Loucy (cell line): Measurements from ENCODE around the gene GALNT10.

Source experiments
- H2AFZ ChIP-seq: fragments of 200-600 bp; sonication (generic); 2 replicates; pipeline ENCODE4 v1.6.0; 2016; ENCODE audit warnings: antibody characterized with exemption, mild to moderate bottlenecking, low read length, moderate library complexity
- H3F3A ChIP-seq: fragments of 200-600 bp; 2 replicates; pipeline ENCODE4 v1.6.0; 2016; ENCODE audit warnings: antibody characterized with exemption, low read depth, mild to moderate bottlenecking
- H3K27me3 ChIP-seq: fragments of 200-600 bp; sonication (generic); 2 replicates; pipeline ENCODE4 v1.6.1; 2014; ENCODE audit warnings: low read length, mild to moderate bottlenecking; ENCODE audit not compliant: insufficient read depth, poor library complexity, severe bottlenecking
- H3K36me3 ChIP-seq: fragments of 200-600 bp; sonication (generic); 2 replicates; pipeline ENCODE4 v1.6.1; 2016; ENCODE audit warnings: low read length; ENCODE audit not compliant: insufficient read depth
- H3K4me1 ChIP-seq: fragments of 200-600 bp; sonication (generic); 2 replicates; pipeline ENCODE4 v1.5.1; 2014; ENCODE audit warnings: low read length, mild to moderate bottlenecking; ENCODE audit not compliant: insufficient read depth, poor library complexity, severe bottlenecking
- H3K4me2 ChIP-seq: fragments of 200-600 bp; sonication (generic); 2 replicates; pipeline ENCODE4 v1.6.0; 2014; ENCODE audit warnings: antibody characterized with exemption, low read length, low read depth, mild to moderate bottlenecking; ENCODE audit not compliant: poor library complexity, severe bottlenecking
- H3K4me3 ChIP-seq: fragments of 200-600 bp; sonication (generic); 2 replicates; pipeline ENCODE4 v1.5.1; 2014; ENCODE audit warnings: low read length, mild to moderate bottlenecking, mixed read lengths; ENCODE audit not compliant: poor library complexity, severe bottlenecking
- H3K79me2 ChIP-seq: fragments of 200-600 bp; sonication (generic); 2 replicates; pipeline ENCODE4 v1.6.1; 2014; ENCODE audit warnings: low read length; ENCODE audit not compliant: insufficient read depth
- H3K9ac ChIP-seq: fragments of 200-600 bp; sonication (generic); 2 replicates; pipeline ENCODE4 v1.6.0; 2014; ENCODE audit warnings: mild to moderate bottlenecking, low read depth, low read length, moderate library complexity; ENCODE audit not compliant: poor library complexity, severe bottlenecking
- H3K9me2 ChIP-seq: fragments of 200-600 bp; sonication (generic); replicated peaks from 2 replicates; pipeline ENCODE4 v1.6.1; 2016; ENCODE audit warnings: low read depth, low read length, mixed read lengths
- H3K9me3 ChIP-seq: fragments of 200-600 bp; sonication (generic); 2 replicates; pipeline ENCODE4 v1.6.1; 2014; ENCODE audit warnings: mild to moderate bottlenecking, antibody characterized with exemption, low read length, low read depth; ENCODE audit not compliant: insufficient read depth
- H4K20me1 ChIP-seq: fragments of 200-600 bp; sonication (generic); 2 replicates; pipeline ENCODE4 v1.6.0; 2014; ENCODE audit warnings: antibody characterized with exemption, low read length, mild to moderate bottlenecking; ENCODE audit not compliant: insufficient read depth, poor library complexity, severe bottlenecking
- CTCF ChIP-seq: fragments of 200-600 bp; sonication (generic); conservative IDR thresholded peaks from 2 replicates; pipeline ENCODE4 v1.5.1; 2014; ENCODE audit warnings: mild to moderate bottlenecking, antibody characterized with exemption, low read length
- EZH2phosphoT487 ChIP-seq: fragments of 200-600 bp; IDR thresholded peaks from 2 replicates; pipeline ENCODE4 v1.6.1; 2018; ENCODE audit warnings: antibody characterized with exemption, mild to moderate bottlenecking, moderate library complexity, borderline replicate concordance

The GALNT10 gene

GRCh38 chr5:154198611-154199230 lies 8.2 kb downstream of the GALNT10 start:
- Histone ChIP-seq H3K4me3 (no peak overlapping the region), H3K27me3 (no peaks in the 10 kb centered on the region), H3F3A (no peaks in the 10 kb centered on the region), H3K9me3 (no peaks in the 10 kb centered on the region), H3K9me2 (no peaks in the 10 kb centered on the region), H4K20me1 (no peaks in the 10 kb centered on the region), H3K4me2 (peak overlapping the region; percentile 67), H3K9ac (no peak overlapping the region), H2AFZ (no peak overlapping the region), H3K79me2 (peaks cover 29% of the 10 kb centered on the region), H3K4me1 (peaks cover 35% of the 10 kb centered on the region), H3K36me3 (no peaks in the 10 kb centered on the region)
- no peak for TF ChIP-seq CTCF
- no peak for TF ChIP-seq EZH2phosphoT487

- H3K4me1 ChIP-seq = peaks cover 35% of the 10 kb centered on the region
- H3K9me3 ChIP-seq = no peaks in the 10 kb centered on the region
- no peaks in the 10 kb centered on the region for H3F3A ChIP-seq
- no peak overlapping the region for H3K4me3 ChIP-seq
- H3K4me2 ChIP-seq = peak overlapping the region; percentile 67
- H3K27me3 ChIP-seq = no peaks in the 10 kb centered on the region
- H4K20me1 ChIP-seq = no peaks in the 10 kb centered on the region
- H3K9me2 ChIP-seq = no peaks in the 10 kb centered on the region
- no peak for TF ChIP-seq EZH2phosphoT487
- no peak overlapping the region for H2AFZ ChIP-seq
- no peaks in the 10 kb centered on the region for H3K36me3 ChIP-seq
- H3K79me2 ChIP-seq = peaks cover 29% of the 10 kb centered on the region
- no peak overlapping the region for H3K9ac ChIP-seq
These were observed 8.7 kb downstream of the GALNT10 start for GRCh38 chr5:154199263-154199662.

- H3K4me2 ChIP-seq = peak overlapping the region; percentile 67
- no peak overlapping the region for H2AFZ ChIP-seq
- H3K9me3 ChIP-seq = no peaks in the 10 kb centered on the region
- H3K79me2 ChIP-seq = peaks cover 29% of the 10 kb centered on the region
- H3F3A ChIP-seq = no peaks in the 10 kb centered on the region
- TF ChIP-seq CTCF = no peak
- TF ChIP-seq EZH2phosphoT487 = no peak
- no peak overlapping the region for H3K4me3 ChIP-seq
- no peaks in the 10 kb centered on the region for H4K20me1 ChIP-seq
- H3K9me2 ChIP-seq = no peaks in the 10 kb centered on the region
- no peak overlapping the region for H3K9ac ChIP-seq
- peaks cover 35% of the 10 kb centered on the region for H3K4me1 ChIP-seq
- no peaks in the 10 kb centered on the region for H3K36me3 ChIP-seq
- no peaks in the 10 kb centered on the region for H3K27me3 ChIP-seq
These were observed 9.2 kb downstream of the GALNT10 start for GRCh38 chr5:154199671-154200220.

- Histone ChIP-seq H4K20me1 (no peaks in the 10 kb centered on the region), H3K9me2 (no peaks in the 10 kb centered on the region), H3K4me1 (peaks cover 35% of the 10 kb centered on the region), H3K36me3 (no peaks in the 10 kb centered on the region), H3K79me2 (peaks cover 29% of the 10 kb centered on the region), H3K9me3 (no peaks in the 10 kb centered on the region), H2AFZ (no peak overlapping the region), H3F3A (no peaks in the 10 kb centered on the region), H3K9ac (no peak overlapping the region), H3K4me2 (peak overlapping the region; percentile 67), H3K4me3 (no peak overlapping the region), H3K27me3 (no peaks in the 10 kb centered on the region)
- TF ChIP-seq EZH2phosphoT487 (no peak), CTCF (no peak)
These were observed 9.7 kb downstream of the GALNT10 start for GRCh38 chr5:154200221-154200620.
